HG02885 (cell line): Measurements from ENCODE around the gene PLEKHD1.
A peak's percentile ranks its signal among the peaks of the same experiment; 100 is the strongest.
"Not testable (repeated sequence)": the region's sequence is repeated elsewhere in the genome, so short reads cannot be mapped to it uniquely, and the experiment has no call there.

Source experiments
- ATAC-seq: cut with Tn5 transposase; IDR thresholded peaks from one replicate; pipeline ENCODE4 v1.9.1; 2021; ENCODE audit warnings: mild to moderate bottlenecking; ENCODE audit not compliant: unreplicated experiment, poor library complexity

Gene PLEKHD1

DNA sequence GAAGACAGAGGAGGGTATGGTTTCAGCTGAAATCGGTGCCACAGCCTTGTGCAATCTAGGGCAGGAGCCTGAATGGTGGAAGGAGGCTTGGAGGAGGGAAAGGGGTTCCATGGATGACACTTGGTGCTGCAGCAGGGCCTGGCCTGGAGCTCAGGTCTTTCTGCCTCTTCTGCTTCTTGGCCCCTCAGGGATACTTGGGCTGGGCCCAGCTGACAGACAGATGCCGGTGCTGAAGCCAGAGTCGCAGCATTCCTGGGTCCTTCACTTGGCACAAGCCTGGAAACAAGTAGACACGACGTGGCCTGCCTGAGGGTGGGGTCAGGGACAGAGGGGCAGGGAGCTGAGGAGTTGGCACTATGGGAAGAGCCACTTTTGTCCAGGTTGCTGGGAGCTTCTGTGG lies 4.4 kb upstream of the PLEKHD1 start:
- no peak for ATAC-seq

DNA sequence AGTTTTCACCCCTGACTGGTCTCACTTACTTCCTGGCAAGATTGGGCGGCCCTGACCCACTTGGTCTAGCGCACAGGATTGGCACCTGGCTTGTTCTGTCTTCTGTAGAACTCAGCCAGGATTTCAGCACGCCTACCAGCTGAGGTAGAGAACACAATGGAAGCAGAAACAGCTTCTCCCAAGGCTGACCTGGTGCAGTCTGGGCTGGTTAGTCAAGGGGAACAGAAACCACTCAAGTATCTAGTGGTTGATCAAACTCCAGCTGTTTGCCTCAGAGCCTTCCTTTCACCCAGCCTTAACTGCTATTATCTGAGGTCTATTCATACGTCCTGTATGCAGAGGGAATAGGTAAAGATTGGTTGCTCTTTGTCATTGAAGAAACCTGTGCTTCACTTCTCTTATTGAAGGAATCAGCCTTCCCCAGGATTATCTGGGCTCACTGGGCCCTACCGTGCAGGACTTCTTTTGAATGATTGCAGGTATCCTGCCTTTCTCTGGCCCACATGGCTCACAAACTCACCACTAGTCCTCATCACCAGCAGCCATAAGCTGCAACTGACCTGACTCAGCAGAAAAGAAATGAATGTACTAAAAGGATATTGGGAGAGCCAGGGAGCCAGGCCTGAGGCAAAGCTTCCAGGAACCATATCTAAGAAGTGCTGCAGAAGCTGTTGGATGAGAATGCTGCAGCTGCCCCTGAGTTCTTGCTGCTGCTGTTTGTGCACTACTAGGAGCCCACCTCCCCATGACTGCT lies 2.5 kb upstream of the PLEKHD1 start:
- peak; percentile 92 for ATAC-seq

DNA sequence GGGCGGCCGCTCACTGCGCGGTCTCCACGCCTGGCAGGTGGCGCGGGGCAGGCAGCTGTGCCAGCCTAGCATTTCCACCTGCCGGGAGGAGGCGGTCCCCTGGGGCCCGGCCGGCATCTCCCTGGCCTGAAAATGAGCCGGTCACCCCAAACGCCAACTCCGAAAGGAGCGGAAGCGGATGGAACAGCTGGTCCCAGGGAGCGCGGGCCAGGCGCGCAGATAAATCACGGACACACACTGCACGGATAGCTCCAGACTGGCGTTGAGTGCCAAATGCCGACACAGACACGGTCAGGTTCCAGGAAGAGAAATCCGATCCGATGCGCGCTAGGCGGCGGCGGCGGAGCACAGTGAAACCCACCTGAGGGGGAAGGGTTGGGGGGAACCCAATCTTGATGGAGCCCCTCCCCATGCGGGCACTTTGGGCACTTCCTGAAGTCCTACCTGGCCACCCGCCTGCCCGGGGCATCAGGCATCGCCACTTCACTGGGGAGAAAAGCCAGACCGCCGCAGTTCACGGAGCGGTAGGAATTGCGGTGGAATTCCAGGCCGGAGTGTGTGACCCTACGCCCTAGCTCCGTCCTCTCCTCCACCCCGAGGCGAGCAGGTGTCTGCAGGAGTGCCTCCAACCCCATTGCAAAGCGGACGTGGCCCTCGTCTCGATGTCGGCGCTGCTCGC lies 624 bp upstream of the PLEKHD1 start:
- no peak for ATAC-seq

DNA sequence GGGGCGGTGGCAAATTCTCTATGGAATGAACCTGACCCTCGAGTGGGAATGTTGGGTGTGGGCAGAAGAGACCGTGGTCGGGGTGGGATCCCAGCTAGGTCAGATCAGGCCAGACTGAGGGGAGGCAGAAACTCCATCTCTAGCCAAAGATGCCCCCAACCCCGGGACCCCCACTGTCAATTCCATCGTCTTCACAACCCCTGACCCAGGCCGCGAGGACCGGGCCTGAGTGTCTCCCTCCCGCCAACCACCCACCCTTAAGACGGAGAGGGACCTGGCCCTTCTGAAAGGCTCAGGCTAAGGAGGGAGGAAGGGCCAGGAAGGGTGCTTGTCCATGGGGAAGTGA lies 760 bp downstream of the PLEKHD1 start:
- ATAC-seq = no peak

DNA sequence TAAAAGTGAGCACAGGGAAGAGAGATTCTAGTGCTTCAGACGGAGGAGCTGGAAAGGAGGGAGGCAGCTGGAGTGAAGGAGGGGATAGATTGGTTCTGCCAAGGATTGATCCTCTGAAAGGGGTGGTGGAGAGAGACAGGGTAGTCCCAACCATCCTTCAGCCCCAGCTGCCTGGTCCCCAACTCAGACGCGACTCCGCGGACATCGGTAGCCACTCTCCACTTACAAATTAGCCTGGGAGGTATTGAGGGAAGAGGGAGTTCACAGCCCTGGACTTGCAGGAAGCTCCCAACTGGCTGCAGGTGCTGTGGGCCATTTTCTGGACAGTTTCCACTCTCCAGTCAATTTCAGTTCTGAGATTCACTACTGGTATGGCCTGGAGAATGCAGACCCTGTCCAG lies 1.2 kb downstream of the PLEKHD1 start:
- no peak for ATAC-seq

DNA sequence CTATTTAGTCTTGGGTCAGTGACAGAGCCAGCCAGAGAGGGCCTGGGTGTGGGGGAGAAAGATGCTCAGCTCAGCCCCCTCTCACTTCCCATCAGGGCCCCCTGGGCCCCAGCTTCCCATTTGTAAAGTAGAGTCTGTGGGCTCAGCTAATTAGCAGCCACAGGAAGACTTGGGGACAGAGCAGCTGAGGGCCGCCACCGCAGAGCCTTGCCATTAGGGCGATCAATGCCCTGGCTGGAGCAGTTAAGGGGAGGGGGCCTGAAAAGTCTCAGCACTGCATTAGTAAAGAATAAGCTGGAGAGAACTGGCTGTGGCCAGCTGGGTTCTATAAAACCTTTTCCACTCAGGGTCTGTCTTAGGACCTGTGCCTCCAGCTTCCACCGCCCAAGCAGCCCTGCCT lies 2.7 kb downstream of the PLEKHD1 start:
- ATAC-seq = no peak

DNA sequence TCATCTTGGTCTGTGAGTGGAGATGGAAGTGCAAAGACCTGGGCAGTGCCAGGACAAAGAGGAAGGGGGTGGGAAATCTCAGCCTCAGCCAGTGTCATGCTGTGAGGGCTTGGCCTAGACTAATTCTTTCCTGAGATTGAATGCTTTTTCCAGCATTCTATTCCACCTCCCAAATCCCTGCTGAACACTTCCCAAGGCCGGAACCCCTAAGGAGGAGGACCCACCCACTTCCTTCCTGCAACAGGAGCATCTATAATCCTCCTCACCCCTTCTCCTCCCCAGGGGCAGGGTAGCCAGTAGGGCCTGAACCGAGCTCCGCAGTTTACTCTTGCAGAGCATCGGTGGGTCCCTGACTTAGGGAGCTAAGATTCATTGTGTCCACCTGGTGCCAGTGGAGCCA lies 3.2 kb downstream of the PLEKHD1 start:
- no peak for ATAC-seq

DNA sequence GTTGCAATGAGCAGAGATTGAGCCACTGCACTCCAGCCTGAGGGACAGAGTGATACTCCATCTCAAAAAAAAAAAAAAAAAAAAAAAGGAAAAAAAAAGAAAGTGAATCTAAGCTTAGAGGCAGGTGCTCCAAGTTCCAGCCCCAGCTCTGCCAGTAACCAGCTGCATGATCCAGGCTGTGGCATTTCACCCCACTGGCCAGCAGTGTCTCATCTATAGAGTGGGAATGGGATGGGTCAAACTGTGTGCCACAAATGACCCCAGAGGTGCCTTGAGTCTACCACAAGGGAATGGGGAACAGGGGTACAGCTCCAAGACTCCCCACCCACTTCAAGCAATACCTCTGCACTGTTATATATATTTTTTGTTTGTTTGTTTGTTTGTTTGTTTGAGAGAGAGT lies 5.0 kb downstream of the PLEKHD1 start:
- ATAC-seq = no peak

DNA sequence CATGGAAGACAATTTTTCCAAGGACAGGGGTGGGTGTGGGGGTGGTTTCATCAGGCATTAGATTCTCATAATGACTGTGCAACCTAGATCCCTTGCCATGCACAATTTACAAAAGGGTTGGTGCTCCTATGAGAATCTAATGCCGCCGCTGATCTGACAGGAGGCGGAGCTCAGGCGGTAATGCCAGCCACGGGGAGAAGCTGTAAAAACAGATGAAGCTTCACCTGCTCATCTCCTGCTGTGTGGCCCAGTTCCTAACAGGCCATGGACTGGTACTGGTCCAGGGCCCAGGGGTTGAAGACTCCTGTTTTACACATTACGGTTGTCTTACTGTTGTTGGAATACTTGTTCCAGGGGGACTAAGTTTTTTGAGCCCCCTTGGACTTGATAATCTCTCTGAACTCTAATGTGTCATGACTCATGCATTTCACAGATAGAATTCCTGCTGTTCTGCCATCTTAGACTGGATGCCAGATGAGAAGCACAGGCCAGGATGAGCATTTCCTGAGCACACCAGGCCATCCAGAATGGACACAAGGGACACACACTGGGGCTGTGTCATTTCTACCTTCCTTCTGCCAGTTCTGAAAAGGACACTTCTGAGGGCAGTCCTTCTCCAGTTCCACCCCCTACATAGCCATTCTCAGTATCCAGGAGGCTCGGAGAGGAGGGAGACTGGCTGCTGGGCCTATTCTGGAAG lies 5.8 kb downstream of the PLEKHD1 start:
- no peak for ATAC-seq

DNA sequence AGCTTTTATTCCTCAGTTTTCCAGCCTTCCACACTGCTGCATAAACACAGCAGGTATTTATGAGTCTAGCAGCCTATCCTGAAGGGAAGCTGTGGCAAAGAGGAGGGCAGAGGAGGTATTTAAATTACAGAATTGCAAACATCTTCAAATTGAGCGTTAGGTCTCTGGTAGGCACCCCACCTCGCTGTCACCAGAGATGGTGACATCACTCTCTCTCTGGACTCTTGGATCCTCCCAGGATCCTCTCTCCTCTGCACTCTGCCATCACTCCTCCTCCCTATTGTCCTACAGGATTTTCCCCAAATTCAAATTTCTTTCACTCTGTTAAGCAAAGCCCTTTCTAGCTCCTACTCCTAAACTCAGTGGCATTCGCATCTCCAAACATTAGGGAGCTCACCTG lies 6.7 kb downstream of the PLEKHD1 start:
- no peak for ATAC-seq

DNA sequence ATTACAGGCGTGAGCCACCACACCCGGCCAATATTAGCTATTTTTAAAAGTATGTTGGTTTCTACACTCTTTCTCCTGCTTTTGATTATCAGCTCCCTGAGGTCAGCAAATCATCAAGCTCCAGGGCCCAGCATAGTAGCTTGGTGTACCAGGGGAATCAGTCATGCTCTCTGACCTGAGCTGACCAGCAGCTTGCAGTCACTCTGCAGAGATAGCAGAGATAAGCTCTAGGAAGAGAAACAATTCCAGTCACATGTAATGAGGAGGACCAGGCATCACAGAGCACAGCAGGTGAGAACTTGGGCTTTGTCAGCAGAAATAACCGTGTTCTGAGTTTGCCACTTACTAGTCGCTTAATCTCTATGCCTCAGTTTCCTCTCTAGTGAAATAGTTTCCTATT lies 8.5 kb downstream of the PLEKHD1 start:
- ATAC-seq = no peak

DNA sequence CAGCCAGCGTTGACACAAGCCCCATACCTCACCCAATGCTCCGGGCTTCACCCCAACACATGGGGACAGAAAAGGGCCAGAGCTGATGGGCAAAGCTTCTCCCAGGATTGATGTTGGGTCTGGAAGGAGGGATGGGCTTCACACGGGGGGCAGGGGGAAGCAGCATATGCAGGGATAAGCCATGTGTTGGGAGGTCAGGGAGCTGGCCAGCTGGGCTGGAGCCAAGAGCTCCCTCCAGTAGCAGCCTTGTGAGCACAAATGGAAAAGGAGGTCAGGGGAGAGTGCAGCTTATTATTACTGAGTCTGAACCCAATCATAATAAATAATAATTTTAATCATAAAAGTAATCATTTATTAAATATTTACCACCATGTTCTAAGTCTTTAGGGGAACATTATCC lies 9.3 kb downstream of the PLEKHD1 start:
- no peak for ATAC-seq

DNA sequence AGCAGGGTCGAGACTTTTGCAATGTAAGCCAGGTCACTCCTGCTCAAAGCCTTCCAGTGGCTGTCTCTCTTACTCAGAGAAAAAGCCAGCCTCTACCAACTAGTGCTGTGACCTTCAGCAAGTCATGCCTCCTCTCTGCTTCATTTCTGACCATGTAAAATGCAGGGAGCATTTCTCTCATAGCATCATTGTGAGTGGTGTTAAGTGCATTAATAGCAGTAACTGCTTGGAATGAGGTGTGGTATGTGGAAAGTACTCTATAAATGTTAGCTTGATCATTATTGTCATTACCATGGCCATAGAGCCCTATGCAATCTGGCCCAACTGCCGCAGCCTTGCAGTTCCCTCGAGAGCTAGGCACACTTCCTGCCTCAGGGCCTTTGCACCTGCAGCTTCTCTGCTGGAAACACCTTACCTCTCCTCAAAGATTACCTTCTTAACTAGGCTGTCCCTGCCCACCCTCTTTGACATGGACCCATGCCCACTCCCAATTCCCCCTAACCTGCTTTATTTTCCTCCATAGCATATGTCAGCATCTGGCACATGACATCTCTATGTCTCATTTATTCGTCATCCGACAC lies 10.9 kb downstream of the PLEKHD1 start:
- no peak for ATAC-seq

DNA sequence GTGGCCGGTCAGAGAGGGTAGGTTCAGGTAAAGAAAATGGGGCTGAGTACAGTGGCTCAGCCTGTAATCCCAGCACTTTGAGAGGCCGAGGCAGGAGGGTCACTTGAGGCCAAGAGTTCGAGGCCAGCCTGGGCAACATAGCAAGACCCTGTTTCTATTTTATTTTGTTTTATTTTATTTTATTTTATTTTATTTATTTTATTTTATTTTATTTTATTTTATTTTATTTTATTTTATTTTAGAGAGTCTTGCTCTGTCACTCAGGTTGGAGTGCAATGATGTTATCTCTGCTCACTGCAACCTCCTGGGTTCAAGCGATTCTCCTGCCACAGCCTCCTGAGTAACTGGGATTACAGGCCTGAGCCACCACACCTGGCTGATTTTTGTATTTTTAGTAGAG lies 13.3 kb downstream of the PLEKHD1 start:
- ATAC-seq = not testable (repeated sequence)

DNA sequence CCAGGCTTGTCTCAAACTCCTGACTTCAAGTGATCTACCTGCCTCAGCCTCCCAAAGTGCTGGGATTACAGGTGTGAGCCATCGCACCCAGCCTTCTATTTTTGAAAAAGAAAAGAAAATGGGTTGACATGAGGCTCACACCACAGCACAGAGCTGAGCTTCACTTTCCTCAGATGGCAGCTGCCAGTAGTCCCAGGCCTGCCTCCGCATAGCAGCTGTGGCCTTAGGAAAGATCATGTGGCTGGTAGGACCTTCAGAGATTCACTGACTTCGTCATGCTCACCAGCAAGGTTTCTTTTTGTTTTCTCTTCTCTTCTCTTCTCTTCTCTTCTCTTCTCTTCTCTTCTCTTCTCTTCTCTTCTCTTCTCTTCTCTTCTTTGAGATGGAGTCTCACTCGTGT lies 13.8 kb downstream of the PLEKHD1 start:
- ATAC-seq = not testable (repeated sequence)

DNA sequence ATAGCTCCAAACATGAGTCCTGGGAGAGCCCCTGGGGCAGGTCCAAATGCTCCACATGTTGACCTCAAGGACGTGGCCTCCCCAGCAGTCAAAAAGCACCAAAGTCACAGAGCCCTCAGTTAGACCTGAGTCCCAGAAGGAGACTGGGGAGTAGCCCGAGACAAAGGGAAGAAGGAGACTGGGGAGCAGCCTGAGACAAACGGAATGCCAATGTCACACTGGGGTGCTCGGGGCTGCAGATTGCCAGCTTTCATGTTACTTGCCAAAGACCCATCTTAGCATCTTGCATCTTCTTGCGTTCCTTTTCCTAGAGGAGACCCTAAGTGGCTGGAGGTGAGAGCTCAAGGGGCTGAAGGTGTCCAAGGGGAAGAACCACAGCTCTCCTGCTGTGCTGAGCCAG lies 14.9 kb downstream of the PLEKHD1 start:
- ATAC-seq = no peak

DNA sequence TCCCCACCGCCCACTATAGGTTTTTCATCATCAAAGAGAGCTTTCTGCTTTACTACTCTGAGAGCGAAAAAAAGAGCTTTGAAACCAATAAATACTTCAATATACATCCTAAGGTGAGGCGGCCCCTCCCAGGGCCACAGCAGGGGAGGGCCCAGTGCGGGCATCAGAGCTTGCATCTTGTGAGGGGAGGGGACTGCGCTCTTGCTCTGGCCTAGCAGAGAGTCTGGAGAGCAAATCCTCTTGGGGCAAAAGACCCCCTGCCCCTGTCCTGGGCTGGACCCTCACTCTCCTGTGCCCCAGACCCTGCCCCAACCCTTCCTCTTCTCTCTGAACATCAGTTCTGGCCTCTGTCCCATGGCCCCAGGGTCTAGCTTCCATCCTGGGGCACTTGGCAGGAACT lies 15.6 kb downstream of the PLEKHD1 start:
- ATAC-seq = no peak

DNA sequence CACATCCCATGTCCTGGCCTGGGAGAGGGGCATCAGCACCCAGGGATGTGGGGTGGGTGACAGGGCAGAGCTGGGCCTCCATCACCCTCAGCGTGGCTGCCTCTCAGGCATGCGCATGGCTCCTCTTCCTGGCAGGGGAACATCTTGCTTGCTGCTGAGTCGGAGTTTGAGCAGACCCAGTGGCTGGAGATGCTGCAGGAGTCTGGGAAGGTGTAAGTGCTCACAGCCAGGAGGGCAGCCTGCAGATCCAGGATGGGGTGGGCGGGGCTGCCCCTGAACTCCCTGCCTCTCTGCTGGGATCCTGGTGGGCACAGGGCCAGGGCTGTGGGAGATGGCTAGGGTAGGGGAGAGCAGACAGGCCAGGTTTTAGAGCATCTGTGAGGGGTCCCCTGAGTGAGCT lies 16.2 kb downstream of the PLEKHD1 start:
- ATAC-seq = no peak

DNA sequence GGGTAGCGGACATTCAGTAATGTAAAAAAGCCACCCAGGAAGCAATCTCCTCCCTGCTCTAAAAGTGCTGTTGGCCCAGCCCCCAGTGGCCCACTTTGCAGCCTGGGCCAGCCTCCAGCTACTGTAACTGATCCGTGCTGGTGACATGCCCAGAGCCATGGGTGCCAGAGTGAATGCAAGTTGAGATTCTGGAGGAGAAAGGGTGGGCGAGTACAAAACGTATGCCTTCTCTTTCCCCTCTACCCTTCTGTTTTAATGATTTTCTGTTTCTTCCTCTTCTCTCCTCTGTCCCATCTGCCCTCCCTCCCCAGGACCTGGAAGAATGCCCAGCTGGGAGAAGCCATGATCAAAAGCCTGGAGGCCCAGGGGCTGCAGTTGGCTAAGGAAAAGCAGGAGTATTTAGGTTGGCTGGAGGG lies 16.9 kb downstream of the PLEKHD1 start:
- no peak for ATAC-seq

DNA sequence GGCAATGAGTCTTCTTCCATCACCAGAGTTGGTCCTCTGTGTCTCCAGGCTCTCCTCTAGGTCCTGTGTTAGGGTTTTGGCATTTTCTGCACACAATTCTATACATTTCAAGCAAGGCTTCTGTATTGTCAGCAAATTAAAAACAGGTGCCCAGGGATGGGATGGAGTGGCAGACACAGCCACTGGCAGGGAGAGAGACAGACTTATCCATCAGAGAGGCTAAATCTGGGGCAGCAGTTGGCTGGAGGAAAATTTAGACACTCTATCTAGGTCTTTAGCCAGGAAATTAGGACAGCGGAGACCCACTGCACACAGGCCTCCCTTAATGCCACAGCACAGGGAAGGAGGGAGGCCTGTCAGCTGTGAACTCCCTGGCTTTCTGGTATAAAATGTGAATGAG lies 20.2 kb downstream of the PLEKHD1 start:
- ATAC-seq = no peak
